Left cardiac atrium (tissue), 4 donors: Measurements from ENCODE around the gene IGSF22. TPM values are rescaled to one million over a fixed set of nuclear protein-coding genes. Genes with fewer than 3 reads are reported as not detected.
A peak's percentile ranks its signal among the peaks of the same experiment; 100 is the strongest.

ENCODE experiments used
- ATAC-seq, 2 donors: fragments of 200-7000 bp; cut with Tn5 transposase; one replicate each; pipeline ENCODE4 v1.9.1; 2020; ENCODE audit warnings: mild to moderate bottlenecking in 2 of 2, moderate library complexity in 2 of 2
- DNase-seq: peaks from one replicate; pipeline ENCODE4 v3.0.0-alpha.2; 2020
- intact Hi-C, 2 donors: fragments of 100-400 bp; cut with DNase I; formaldehyde crosslinking; loops; one replicate each; pipeline versions ENCODE4 v1.14.1 to v1.15.1; 2022 to 2023
- total RNA-seq, 2 donors: library from RNA; stranded (reverse); fragmentation: NEBNext Ultra II Directional; extraction: Animal tissue kit (Norgen Biotek cat#: 25700); gene quantifications; one replicate each; pipeline ENCODE4 v1.2.1, GENCODE V29; 2021
- donor health status: DM: no; HTN: yes; CAD: no.
- donor health status: DM: no; HTN: yes; CAD: no; lungs with severe emphysema.
- donor health status: DM: yes; HTN: yes; CAD: no.
- donor health status: Dilated cardiomyopathy.

IGSF22 gene
- total RNA-seq, 2 donors from 2014 or later = 1.7 to 2.4 TPM

GRCh38 chr11:18721561-18722292 is 4.3 kb downstream of the IGSF22 start:
- intact Hi-C loops = loop anchor here (5.0 to 10.0 kb wide), 2 partner anchors 134 to 177 kb away; partner anchors contain the start of gene UEVLD (in 1 of the 2)
- ATAC-seq (peak; percentile 78 to 80), DNase-seq (no peak)

- intact Hi-C loops = loop anchor here (5.0 to 10.0 kb wide), 2 partner anchors 134 to 176 kb away; partner anchors contain the start of gene UEVLD (in 1 of the 2)
- peak; percentile 89 for DNase-seq
- peak; percentile 96 to 98 for ATAC-seq
Observed at GRCh38 chr11:18720808-18721560, 5.0 kb downstream of the IGSF22 start.

- intact Hi-C loops = loop anchor here (5.0 to 10.0 kb wide), 2 partner anchors 133 to 175 kb away; partner anchors contain the start of gene UEVLD (in 1 of the 2)
- DNase-seq (no peak), ATAC-seq (no peak)
Observed at GRCh38 chr11:18720091-18720807, 5.7 kb downstream of the IGSF22 start.

DNA sequence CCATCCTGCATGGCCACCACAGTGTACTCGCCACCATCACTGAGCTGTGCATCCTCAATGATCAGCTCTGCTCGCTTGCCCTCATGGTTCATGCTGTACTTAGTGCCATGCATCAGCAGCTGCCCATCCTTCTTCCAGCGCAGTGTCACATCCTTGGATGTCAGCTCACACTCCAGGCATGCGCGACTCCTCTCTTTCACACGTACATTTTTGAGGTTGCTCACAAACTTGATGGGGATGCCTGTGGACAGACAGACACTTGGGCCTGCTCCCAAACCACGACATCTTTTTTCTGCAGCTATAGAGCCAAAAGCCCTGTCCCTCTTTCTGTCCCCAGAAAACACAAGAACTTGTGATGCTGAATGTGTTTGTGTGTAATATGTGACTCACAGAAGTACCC is 10.5 kb downstream of the IGSF22 start:
- no peak for DNase-seq
- no peak for ATAC-seq
- intact Hi-C loops = no loop called here

- intact Hi-C loops = no loop called here
Observed at GRCh38 chr11:18714443-18714780, 11.6 kb downstream of the IGSF22 start.

GRCh38 chr11:18713646-18714442 is 12.1 kb downstream of the IGSF22 start:
- ATAC-seq = peak in 1 of 2 donors; percentile 12
- no peak for DNase-seq
- intact Hi-C loops = no loop called here

More at GRCh38 chr11:18714443-18714780, 11.6 kb downstream of the IGSF22 start:
- no peak for DNase-seq
- no peak for ATAC-seq

DNA sequence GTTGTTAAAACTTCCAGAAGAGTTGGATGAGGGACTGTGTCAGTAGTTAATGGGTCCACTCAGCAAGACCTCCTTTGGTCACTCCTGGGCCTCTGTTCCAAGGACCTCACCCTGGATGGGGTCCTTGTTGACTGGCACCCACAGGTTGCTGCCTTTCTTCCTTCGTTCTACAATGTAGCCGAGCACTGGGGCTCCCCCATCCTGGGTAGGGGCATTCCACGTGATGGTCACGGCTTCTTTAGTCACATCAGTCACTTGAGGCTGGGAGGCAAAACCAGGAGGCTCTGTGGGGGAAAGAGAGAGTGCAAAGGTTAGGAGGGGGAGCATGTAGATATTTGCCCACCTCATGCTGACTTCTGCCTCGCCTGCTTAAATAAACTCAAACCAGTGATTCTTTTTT is 15.4 kb downstream of the IGSF22 start:
- ATAC-seq (no peak), DNase-seq (no peak)
- intact Hi-C loops = no loop called here

DNA sequence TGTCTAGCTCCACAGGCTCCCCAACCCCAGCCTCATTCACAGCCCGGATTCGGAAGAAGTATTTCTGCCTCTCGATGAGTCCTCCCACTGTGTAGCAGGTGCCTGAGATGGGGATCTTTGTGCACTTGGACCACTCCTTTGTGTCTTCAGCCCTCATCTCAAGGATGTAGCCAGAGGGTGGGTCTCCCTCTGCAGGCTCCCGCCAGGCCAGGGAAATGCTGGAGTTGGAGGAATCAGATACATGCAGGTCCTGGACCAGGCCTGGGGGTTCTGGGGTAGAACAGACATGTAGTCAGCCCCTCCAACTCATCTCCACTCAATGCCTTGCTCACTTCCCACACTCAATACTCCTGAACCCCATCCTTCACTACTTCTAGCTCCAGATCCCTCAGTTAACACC is 16.6 kb downstream of the IGSF22 start:
- intact Hi-C loops = no loop called here
- no peak for ATAC-seq
- no peak for DNase-seq

GRCh38 chr11:18707811-18708340 is 18.1 kb downstream of the IGSF22 start:
- no peak for ATAC-seq
- intact Hi-C loops = no loop called here
- DNase-seq = no peak

- intact Hi-C loops = no loop called here
- peak; percentile 78 to 80 for ATAC-seq
- DNase-seq = peak; percentile 80
Observed at GRCh38 chr11:18706330-18707243, 19.4 kb downstream of the IGSF22 start.

DNA sequence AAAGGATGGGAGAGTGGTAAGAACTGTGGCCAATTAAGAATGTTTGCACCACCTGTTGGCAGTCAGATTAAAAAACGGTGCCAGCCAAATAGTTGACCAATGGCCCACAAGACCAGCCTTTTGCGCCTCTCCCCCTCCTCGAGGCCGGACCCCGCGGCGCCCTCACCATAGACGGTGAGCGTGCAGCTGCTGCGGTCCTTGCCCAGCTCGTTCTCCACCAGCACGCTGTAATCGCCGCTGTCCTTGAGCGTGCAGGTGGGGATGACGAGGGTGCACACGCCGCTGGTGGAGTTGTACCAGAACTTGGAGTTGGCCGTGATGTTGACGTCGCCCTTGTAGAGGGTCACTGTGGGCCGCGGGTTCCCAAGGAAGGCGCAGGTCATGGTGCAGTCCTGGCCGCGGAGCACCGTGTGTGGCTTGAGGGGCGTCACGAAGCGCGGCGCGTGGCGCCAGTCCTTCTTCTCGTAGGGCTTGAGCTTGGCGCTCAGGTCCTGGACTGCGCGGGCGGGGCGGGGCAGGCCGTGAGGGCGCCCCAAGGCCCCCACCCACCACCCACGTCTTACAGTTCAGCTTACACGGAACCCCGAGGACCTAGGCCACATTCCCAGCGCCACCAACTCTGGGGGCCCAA is 20.2 kb downstream of the IGSF22 start:
- ATAC-seq (peak; percentile 58 to 70), DNase-seq (peak; percentile 58)
- intact Hi-C loops = no loop called here

- ATAC-seq = peak; percentile 33 to 64
- no peak for DNase-seq
- intact Hi-C loops = no loop called here
Observed at GRCh38 chr11:18704698-18705097, 21.3 kb downstream of the IGSF22 start.

- DNase-seq = no peak
- intact Hi-C loops = no loop called here
- no peak for ATAC-seq
Observed at GRCh38 chr11:18704045-18704645, 21.8 kb downstream of the IGSF22 start.

GRCh38 chr11:18703001-18703763 is 22.8 kb downstream of the IGSF22 start:
- intact Hi-C loops = no loop called here
- no peak for DNase-seq
- no peak for ATAC-seq

DNA sequence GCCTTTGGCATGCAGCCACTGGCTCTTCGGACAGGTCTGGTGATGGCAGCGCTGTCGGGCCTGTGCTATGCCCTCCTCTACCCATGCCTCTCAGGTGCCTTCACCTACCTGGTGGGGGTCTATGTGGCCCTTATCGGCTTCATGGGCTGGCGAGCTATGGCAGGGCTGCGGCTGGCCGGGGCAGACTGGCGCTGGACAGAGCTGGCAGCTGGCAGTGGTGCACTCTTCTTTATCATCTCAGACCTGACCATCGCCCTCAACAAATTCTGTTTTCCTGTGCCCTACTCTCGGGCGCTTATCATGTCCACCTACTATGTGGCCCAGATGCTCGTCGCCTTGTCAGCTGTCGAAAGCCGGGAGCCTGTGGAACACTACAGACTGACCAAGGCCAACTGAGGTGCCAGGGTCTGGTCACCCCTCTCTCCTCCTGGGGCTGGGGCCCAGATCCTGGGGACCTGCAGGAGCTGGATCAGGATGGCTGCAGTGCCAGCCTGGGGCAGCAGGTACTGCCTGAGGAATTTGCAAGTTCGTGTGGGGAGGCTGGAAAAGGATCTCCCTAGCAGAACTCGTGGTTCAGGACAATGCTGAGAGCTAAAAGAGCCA is 24.3 kb downstream of the IGSF22 start:
- no peak for ATAC-seq
- intact Hi-C loops = no loop called here

DNA sequence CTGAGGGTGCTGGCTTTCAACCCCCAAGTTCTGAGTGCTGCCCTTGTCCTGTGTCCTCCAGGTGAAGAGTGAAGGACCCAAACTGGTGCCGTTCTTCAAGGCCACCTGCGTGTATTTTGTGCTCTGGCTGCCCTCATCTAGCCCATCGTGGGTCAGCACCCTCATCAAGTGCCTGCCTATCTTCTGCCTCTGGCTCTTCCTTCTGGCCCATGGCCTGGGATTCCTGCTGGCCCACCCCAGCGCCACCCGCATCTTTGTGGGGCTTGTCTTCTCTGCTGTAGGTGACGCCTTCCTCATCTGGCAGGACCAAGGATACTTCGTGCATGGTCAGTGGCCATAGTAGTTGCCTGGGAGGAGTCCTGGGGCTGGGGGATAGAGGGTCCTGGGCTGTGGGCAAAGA is 25.1 kb downstream of the IGSF22 start:
- intact Hi-C loops = no loop called here
- DNase-seq = no peak
- ATAC-seq = no peak

More for the DNA sequence above, 24.3 kb downstream of the IGSF22 start:
- DNase-seq = no peak
